HepG2 (cell line): ENCODE data around the gene SCFD2. TPM values are rescaled to one million over a fixed set of nuclear protein-coding genes. Genes with fewer than 3 reads are reported as not detected.

Source experiments
- ATAC-seq: fragments of 200-7000 bp; cut with Tn5 transposase; 3 replicates; pipeline ENCODE4 v1.9.1; 2020; ENCODE audit warnings: mild to moderate bottlenecking, moderate library complexity
- BruUV-seq: library from RNA; stranded (reverse); fragments of 400-500 nt; replicated peaks from 2 replicates; lab custom pipeline; 2021; lab: Mats Ljungman, UMichigan
- CTCF ChIA-PET: fragments of 300-600 bp; formaldehyde crosslinking; extraction: SDS; loops from one replicate; lab custom pipeline; 2021; ENCODE audit warnings: low total read pairs, inconsistent platforms, low intra/inter-chr PET ratio; lab: Yijun Ruan, JAX
- POLR2A ChIA-PET: fragments of 350-600 bp; sonication (Branson Sonifier 250); formaldehyde crosslinking; loops from one replicate; lab custom pipeline; 2020; ENCODE audit warnings: antibody characterized with exemption, inconsistent platforms; lab: Yijun Ruan, JAX
- DNase-seq: peaks from one replicate; pipeline ENCODE4 v3.0.0-alpha.2; 2015; ENCODE audit warnings: low spot score
- FAIRE-seq: peaks from 3 replicates; lab custom pipeline; 2011; peaks lifted over from hg19 to GRCh38; lab: Jason Lieb, UNC
- H2AFZ ChIP-seq: one replicate; pipeline ENCODE4 v1.6.1; 2011; ENCODE audit warnings: low read length, inconsistent platforms
- H3K27ac ChIP-seq: fragments of 300-600 bp; 3 replicates; pipeline ENCODE4 v1.8.0; 2011; ENCODE audit warnings: mixed run types, mild to moderate bottlenecking, mixed read lengths, low read length, inconsistent platforms; ENCODE audit not compliant: insufficient read depth; ENCODE audit errors: extremely low read length
- H3K27me3 ChIP-seq, 2 experiments: fragments of 200-600 bp in 1 of 2; 2 replicates in 1 of 2; 3 replicates in 1 of 2; pipeline versions ENCODE4 v1.6.0 to v1.8.0; 2011; ENCODE audit warnings: low read length in 2 of 2, mild to moderate bottlenecking in 2 of 2, moderate library complexity in 2 of 2, inconsistent platforms in 1 of 2; ENCODE audit not compliant: insufficient read depth in 2 of 2, control insufficient read depth in 1 of 2
- H3K36me3 ChIP-seq, 2 experiments: fragments of 200-600 bp in 1 of 2; replicated peaks in 1 of 2; 2 replicates in 1 of 2; 3 replicates in 1 of 2; pipeline versions ENCODE4 v1.5.1 to v1.8.0; 2011; ENCODE audit warnings: low read length in 2 of 2, inconsistent platforms in 1 of 2; ENCODE audit not compliant: insufficient read depth in 2 of 2, control insufficient read depth in 1 of 2
- H3K4me1 ChIP-seq: 2 replicates; pipeline ENCODE4 v1.5.1; 2012; ENCODE audit warnings: low read length, inconsistent platforms; ENCODE audit not compliant: insufficient read depth
- H3K4me2 ChIP-seq: 2 replicates; pipeline ENCODE4 v1.6.0; 2011; ENCODE audit warnings: low read depth, low read length, inconsistent platforms
- H3K4me3 ChIP-seq, 3 experiments: fragments of 200-600 bp in 1 of 3; sonication (generic), shearing (Covaris generic) in 1 of 3; replicated peaks in 1 of 3; 2 replicates each; pipeline ENCODE4 v1.5.1; 2011 to 2016; ENCODE audit warnings: low read length in 3 of 3, inconsistent platforms in 2 of 3, low read depth in 2 of 3, mild to moderate bottlenecking in 2 of 3, control low read depth in 1 of 3, mixed read lengths in 1 of 3; ENCODE audit not compliant: insufficient read depth in 1 of 3
- H3K79me2 ChIP-seq: one replicate; pipeline ENCODE4 v1.6.1; 2011; ENCODE audit warnings: low read length, inconsistent platforms; ENCODE audit not compliant: insufficient read depth
- H3K9ac ChIP-seq: 2 replicates; pipeline ENCODE4 v1.6.0; 2011; ENCODE audit warnings: mild to moderate bottlenecking, low read depth, low read length, inconsistent platforms; ENCODE audit not compliant: insufficient read depth
- H3K9me3 ChIP-seq: 2 replicates; pipeline ENCODE4 v1.5.1; 2012; ENCODE audit warnings: mild to moderate bottlenecking, low read length
- H4K20me1 ChIP-seq: 2 replicates; pipeline ENCODE4 v1.6.0; 2011; ENCODE audit warnings: inconsistent platforms, mild to moderate bottlenecking, low read length, moderate library complexity; ENCODE audit not compliant: insufficient read depth
- ZNF580 ChIP-seq: IDR thresholded peaks from 2 replicates; pipeline ENCODE4 v1.6.1; 2016; ENCODE audit warnings: low read depth, borderline replicate concordance
- ZSCAN5A ChIP-seq: sonication (generic); formaldehyde crosslinking; IDR thresholded peaks from 2 replicates; pipeline ENCODE4 v1.8.0; 2022; ENCODE audit warnings: mild to moderate bottlenecking, missing genetic modification reagents, borderline replicate concordance
- WGBS: methylation state at CpG from one replicate; pipeline ENCODE4 v1.1.6; 2017; ENCODE audit warnings: low lambda C conversion rate; 5-methylcytosine and 5-hydroxymethylcytosine counted together
- in situ Hi-C: cut with HindIII; loops from 2 replicates; pipeline ENCODE4 v1.10.0; 2017; ENCODE audit warnings: low pct_unique_long_range_greater_than_20kb; ENCODE audit not compliant: extremely low pct_ligation_motif_present
- intact Hi-C: fragments of 100-400 bp; cut with micrococcal nuclease; formaldehyde crosslinking; loops from one replicate; pipeline ENCODE4 v1.10.0; 2022; ENCODE audit not compliant: unreplicated experiment
- polyA plus RNA-seq, 8 experiments: library from polyadenylated mRNA; depleted of rRNA in 3 of 8; stranded (reverse) in 7 of 8; unstranded in 1 of 8; fragments of >200 nt; fragmentation: Illumina TruSeq in 4 of 8; extraction: Trizol in 4 of 8; gene quantifications; 2 replicates each; pipeline versions ENCODE4 v1.2.1 to v1.2.3, GENCODE V29; 2011 to 2016; ENCODE audit warnings: low read depth in 4 of 8, missing spikeins in 1 of 8, mixed read lengths in 1 of 8; ENCODE audit not compliant: insufficient read depth in 1 of 8
- total RNA-seq, 5 experiments: library from RNA; depleted of rRNA; stranded (reverse); fragments of >200 nt; fragmentation: Illumina TruSeq; extraction: Trizol; gene quantifications; 2 replicates each; pipeline ENCODE4 v1.2.3, GENCODE V29; 2016; ENCODE audit warnings: low read depth in 1 of 5
- TF ChIP-seq, protein P1 (sequence below): sonication (generic); formaldehyde crosslinking; IDR thresholded peaks from 2 replicates; pipeline ENCODE4 v1.5.1; 2020; ENCODE audit warnings: mild to moderate bottlenecking, missing genetic modification reagents, borderline replicate concordance

The SCFD2 gene
- total and polyA plus RNA-seq, 2 of the 13 experiments (the other 11 are each of a cell fraction or from before 2014, with no cell fraction given): 4.6 to 15.6 TPM

DNA sequence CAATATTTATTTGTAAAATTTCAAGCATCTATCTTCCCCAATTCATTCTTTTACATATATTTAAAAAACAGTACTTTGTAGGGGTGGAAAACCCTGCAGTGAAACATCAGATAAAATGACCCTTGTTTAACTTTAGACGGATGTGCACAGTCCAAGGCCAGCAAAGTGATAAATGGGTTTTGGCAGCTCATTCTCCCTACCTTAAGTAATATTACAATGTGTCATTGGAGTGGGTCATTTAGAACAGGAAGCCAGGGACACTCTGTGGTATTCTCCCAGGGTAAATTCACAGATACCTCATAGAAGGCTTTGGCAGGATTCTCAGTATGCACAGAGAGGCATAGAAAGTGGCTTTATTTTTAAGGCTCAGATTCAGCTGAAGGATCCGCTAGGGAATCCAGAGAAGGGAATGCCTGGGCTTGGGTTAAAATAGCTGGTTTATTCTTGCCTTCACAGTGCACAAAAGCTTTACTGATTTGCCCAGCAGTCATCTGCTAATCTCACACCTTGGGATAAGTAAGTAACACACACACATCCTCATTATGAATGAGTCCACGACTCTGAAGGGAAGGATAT lies 297.0 kb downstream of the SCFD2 start (continued):
- TF ChIP-seq, protein P1, sequence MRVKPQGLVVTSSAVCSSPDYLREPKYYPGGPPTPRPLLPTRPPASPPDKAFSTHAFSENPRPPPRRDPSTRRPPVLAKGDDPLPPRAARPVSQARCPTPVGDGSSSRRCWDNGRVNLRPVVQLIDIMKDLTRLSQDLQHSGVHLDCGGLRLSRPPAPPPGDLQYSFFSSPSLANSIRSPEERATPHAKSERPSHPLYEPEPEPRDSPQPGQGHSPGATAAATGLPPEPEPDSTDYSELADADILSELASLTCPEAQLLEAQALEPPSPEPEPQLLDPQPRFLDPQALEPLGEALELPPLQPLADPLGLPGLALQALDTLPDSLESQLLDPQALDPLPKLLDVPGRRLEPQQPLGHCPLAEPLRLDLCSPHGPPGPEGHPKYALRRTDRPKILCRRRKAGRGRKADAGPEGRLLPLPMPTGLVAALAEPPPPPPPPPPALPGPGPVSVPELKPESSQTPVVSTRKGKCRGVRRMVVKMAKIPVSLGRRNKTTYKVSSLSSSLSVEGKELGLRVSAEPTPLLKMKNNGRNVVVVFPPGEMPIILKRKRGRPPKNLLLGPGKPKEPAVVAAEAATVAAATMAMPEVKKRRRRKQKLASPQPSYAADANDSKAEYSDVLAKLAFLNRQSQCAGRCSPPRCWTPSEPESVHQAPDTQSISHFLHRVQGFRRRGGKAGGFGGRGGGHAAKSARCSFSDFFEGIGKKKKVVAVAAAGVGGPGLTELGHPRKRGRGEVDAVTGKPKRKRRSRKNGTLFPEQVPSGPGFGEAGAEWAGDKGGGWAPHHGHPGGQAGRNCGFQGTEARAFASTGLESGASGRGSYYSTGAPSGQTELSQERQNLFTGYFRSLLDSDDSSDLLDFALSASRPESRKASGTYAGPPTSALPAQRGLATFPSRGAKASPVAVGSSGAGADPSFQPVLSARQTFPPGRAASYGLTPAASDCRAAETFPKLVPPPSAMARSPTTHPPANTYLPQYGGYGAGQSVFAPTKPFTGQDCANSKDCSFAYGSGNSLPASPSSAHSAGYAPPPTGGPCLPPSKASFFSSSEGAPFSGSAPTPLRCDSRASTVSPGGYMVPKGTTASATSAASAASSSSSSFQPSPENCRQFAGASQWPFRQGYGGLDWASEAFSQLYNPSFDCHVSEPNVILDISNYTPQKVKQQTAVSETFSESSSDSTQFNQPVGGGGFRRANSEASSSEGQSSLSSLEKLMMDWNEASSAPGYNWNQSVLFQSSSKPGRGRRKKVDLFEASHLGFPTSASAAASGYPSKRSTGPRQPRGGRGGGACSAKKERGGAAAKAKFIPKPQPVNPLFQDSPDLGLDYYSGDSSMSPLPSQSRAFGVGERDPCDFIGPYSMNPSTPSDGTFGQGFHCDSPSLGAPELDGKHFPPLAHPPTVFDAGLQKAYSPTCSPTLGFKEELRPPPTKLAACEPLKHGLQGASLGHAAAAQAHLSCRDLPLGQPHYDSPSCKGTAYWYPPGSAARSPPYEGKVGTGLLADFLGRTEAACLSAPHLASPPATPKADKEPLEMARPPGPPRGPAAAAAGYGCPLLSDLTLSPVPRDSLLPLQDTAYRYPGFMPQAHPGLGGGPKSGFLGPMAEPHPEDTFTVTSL (CRISPR knock-in tag): peak; percentile 63; the same call in 1 of the 2 replicates

- 91% methylated on average over 2 of the region's 2 CpGs for WGBS
Observed at GRCh38 chr4:53067125-53067802, 298.6 kb downstream of the SCFD2 start.

More at GRCh38 chr4:53067125-53067802, 298.6 kb downstream of the SCFD2 start:
- H3K9me3 ChIP-seq: peaks cover 9% of the 10 kb centered on the region; the same call in 1 of the 2 replicates
- in situ Hi-C loops (no loop called here), intact Hi-C loops (loop anchor here (5.0 kb wide), 1 partner anchor 120 kb away; no protein-coding TSS in a partner anchor)
- H3K9ac ChIP-seq: no peak overlapping the region
- H3K4me1 ChIP-seq: peaks cover 23% of the 10 kb centered on the region
- no TSS peak for BruUV-seq
- no peaks in the 10 kb centered on the region for H3K79me2 ChIP-seq
- no peak overlapping the region for H3K27ac ChIP-seq
- ChIA-PET CTCF (no interaction called here), POLR2A (no interaction called here)
- H4K20me1 ChIP-seq: no peaks in the 10 kb centered on the region
- H3K36me3 ChIP-seq: no peaks in the 10 kb centered on the region
- DNase-seq (no peak), FAIRE-seq (no peak), ATAC-seq (no peak)
- no peaks in the 10 kb centered on the region for H3K27me3 ChIP-seq
- H2AFZ ChIP-seq: no peak overlapping the region
- TF ChIP-seq ZSCAN5A (CRISPR knock-in tag) (peak; percentile 81; the same call in 1 of the 2 replicates), ZNF580 (CRISPR knock-in tag) (no peak)
- no peak overlapping the region for H3K4me3 ChIP-seq
- no peak overlapping the region for H3K4me2 ChIP-seq
